NCI-H524 (cell line): Measurements from ENCODE around the gene KCNH1.

Experiments
- DNase-seq, 2 experiments: peaks; one replicate each; lab custom pipeline; 2025; lab: John Stamatoyannopoulos, UW

Gene KCNH1

GRCh38 chr1:211133836-211134669, at the start of gene KCNH1:
TSS of gene KCNH1 (minus strand) at chr1:211134148. CDS start at chr1:211133945, 203 bp downstream.
- peak; percentile 74 to 92 for DNase-seq

GRCh38 chr1:211182746-211183145, 48.8 kb upstream of the KCNH1 start:
- DNase-seq: no peak

GRCh38 chr1:211174375-211174774, 40.4 kb upstream of the KCNH1 start:
- no peak for DNase-seq

- DNase-seq: no peak
Measured at GRCh38 chr1:211172657-211173056, 38.7 kb upstream of the KCNH1 start.

GRCh38 chr1:211169353-211169752, 35.4 kb upstream of the KCNH1 start:
- no peak for DNase-seq

GRCh38 chr1:211158866-211159265, 24.9 kb upstream of the KCNH1 start:
- DNase-seq: no peak

- no peak for DNase-seq
Measured at GRCh38 chr1:211155040-211155439, 21.1 kb upstream of the KCNH1 start.

- no peak for DNase-seq
Measured at GRCh38 chr1:211153932-211154331, 20.0 kb upstream of the KCNH1 start.

GRCh38 chr1:211148366-211148765, 14.4 kb upstream of the KCNH1 start:
- no peak for DNase-seq

GRCh38 chr1:211145944-211146343, 12.0 kb upstream of the KCNH1 start:
- DNase-seq: no peak

GRCh38 chr1:211135342-211135950, 1.5 kb upstream of the KCNH1 start:
- peak; percentile 47 to 66 for DNase-seq

GRCh38 chr1:211133393-211133835, 534 bp downstream of the KCNH1 start:
- DNase-seq: peak; percentile 58 to 77

- peak in 1 of 2 experiments; percentile 36 for DNase-seq
Measured at GRCh38 chr1:211132721-211133392, 1.1 kb downstream of the KCNH1 start.

GRCh38 chr1:211129776-211130175, 4.2 kb downstream of the KCNH1 start:
- DNase-seq: no peak

- DNase-seq: no peak
Measured at GRCh38 chr1:211127166-211127565, 6.8 kb downstream of the KCNH1 start.

GRCh38 chr1:211126622-211127021, 7.3 kb downstream of the KCNH1 start:
- DNase-seq: no peak

- DNase-seq: no peak
Measured at GRCh38 chr1:211118407-211119102, 15.4 kb downstream of the KCNH1 start.

- no peak for DNase-seq
Measured at GRCh38 chr1:211114446-211114845, 19.5 kb downstream of the KCNH1 start.

GRCh38 chr1:211113566-211113965, 20.4 kb downstream of the KCNH1 start:
- DNase-seq: no peak

GRCh38 chr1:211111351-211111750, 22.6 kb downstream of the KCNH1 start:
- no peak for DNase-seq

- no peak for DNase-seq
Measured at GRCh38 chr1:211101481-211101880, 32.5 kb downstream of the KCNH1 start.

- DNase-seq: no peak
Measured at GRCh38 chr1:211099393-211099792, 34.6 kb downstream of the KCNH1 start.
